Activated CD4-positive, alpha-beta T cell treated with anti-CD3 and anti-CD28 coated beads for 24 hours (primary cell): ENCODE results near the gene AMY1A.
"Not testable (repeated sequence)": the region's sequence is repeated elsewhere in the genome, so short reads cannot be mapped to it uniquely, and the experiment has no call there.

ENCODE experiments used
- DNase-seq, 2 donors: peaks; one replicate each; pipeline ENCODE4 v3.0.0-alpha.2; 2020; ENCODE audit warnings: low read depth in 2 of 2

Gene AMY1A

GRCh38 chr1:103655460-103655859 lies at the start of gene AMY1A:
TSS of gene AMY1A (plus strand) at chr1:103655760. CDS start at chr1:103656331, 571 bp downstream.
- DNase-seq = not testable (repeated sequence)

GRCh38 chr1:103616362-103616761 lies 39.2 kb upstream of the AMY1A start:
- DNase-seq = no peak

DNA sequence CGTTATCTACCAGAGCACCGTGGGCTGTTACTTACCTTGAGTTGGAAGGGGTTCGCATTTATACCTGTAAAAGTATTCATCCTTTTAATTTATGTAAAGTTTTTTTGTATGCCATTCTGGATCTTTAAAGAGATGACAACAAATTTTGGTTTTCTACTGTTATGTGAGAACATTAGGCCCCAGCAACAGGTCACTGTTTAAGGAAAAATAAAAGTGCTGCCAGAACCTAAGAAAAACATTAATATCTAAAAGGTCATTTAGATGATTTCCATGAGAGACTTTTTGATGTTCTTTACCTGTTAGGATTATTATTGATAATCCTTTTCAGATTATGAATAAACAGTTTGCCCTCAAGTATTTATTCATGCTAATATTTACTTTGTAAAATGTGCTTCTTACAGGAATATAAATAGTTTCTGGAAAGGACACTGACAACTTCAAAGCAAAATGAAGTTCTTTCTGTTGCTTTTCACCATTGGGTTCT lies 38.5 kb upstream of the AMY1A start, which contains the start of gene AMY2A:
Gene AMY2A (plus strand): TSS at position 434 of the 484 bp plus-strand sequence. CDS start 14 bp downstream, at position 448.
- not testable (repeated sequence) for DNase-seq

GRCh38 chr1:103627436-103627835 lies 28.1 kb upstream of the AMY1A start:
- not testable (repeated sequence) for DNase-seq

DNA sequence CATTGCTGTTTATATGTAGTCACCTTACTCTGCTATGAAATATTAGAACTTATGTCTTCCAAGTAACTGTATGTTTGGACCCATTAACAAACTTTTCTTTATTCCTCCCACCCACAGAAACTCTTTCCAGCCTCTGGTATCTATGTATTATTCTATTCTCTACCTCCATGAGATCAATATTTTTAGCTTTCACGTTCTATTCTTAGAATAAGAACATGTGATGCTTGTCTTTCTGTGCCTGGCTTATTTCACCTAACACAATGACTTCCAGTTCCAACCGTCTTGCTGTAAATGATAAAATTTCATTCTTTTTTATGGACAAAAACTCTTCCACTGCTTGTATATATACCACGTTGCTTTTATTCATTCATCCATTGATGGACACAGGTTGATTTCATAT lies 14.4 kb upstream of the AMY1A start:
- DNase-seq = not testable (repeated sequence)

- DNase-seq = not testable (repeated sequence)
These were observed 11.7 kb upstream of the AMY1A start for GRCh38 chr1:103643908-103644307.

DNA sequence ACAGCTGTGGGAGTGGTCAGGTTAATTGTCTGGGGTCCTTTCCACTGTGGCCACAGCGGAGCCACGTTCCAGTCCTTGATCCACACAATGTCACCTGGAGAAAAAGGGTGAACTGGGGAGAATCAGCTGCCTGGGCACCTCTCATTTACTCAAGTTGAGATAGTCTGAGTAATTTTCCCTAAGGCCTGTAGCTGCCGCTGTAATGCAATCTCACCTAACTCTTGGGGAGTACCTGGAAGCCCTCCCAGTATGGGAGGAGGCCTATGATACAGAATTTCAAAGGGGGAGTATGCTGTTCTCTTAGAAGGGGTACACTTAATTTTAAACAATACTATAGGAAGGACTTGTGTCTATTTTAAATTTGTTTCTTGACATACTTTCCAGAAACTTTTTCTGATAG lies 5.3 kb upstream of the AMY1A start:
- not testable (repeated sequence) for DNase-seq

GRCh38 chr1:103650889-103651288 lies 4.7 kb upstream of the AMY1A start:
- DNase-seq = not testable (repeated sequence)

GRCh38 chr1:103654133-103654532 lies 1.4 kb upstream of the AMY1A start:
- not testable (repeated sequence) for DNase-seq

DNA sequence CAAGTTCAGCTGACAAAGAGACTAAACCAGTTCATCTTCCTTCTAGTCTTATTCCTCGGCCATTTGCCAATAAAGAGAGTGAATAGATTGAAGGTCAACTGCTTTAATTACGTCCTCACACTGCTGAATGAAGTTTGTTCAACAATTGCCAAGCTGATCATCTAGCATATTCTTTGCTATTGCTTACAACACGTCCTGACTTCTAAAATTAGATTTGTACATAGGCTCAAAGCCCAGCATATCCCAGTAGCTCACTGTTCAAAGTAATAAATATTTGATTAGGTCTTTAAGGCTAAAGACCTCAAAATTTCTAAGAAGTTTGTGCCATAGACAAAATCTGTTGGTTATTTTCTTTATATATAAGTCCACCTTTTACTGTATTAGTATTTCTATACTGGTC lies 20.8 kb downstream of the AMY1A start:
- DNase-seq = not testable (repeated sequence)

- DNase-seq = not testable (repeated sequence)
These were observed 40.5 kb downstream of the AMY1A start, which contains the start of gene AMY1B for GRCh38 chr1:103696110-103696509. TSS of gene AMY1B (minus strand) at chr1:103696210. CDS start at chr1:103695639, 571 bp downstream.

GRCh38 chr1:103697430-103697829 lies 41.9 kb downstream of the AMY1A start:
- not testable (repeated sequence) for DNase-seq

DNA sequence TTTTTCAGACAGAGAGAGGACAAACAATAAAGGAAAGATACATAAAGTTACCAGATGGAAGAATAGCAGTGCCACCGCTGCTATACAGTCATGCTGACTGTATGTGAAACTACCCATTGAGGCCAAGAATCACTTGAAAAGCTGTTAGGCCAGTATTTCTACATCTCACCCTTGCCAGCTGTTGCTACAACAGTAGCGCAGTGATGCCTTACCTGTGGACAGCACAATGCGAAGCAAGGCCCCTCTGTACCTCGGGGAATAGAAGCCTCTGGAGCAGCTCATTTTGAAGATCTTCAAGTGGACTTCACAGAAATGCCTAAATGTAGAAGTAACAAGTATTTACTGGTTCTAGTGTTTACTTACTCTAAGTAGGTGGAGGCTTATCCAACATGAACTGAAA lies 45.1 kb downstream of the AMY1A start:
- not testable (repeated sequence) for DNase-seq

- DNase-seq = not testable (repeated sequence)
These were observed 45.7 kb downstream of the AMY1A start for GRCh38 chr1:103701256-103701655.

- not testable (repeated sequence) for DNase-seq
These were observed 52.1 kb downstream of the AMY1A start for GRCh38 chr1:103707670-103708069.

- not testable (repeated sequence) for DNase-seq
These were observed 54.8 kb downstream of the AMY1A start for GRCh38 chr1:103710381-103710780.
